Measurements from ENCODE around the gene MGAT1. TPM values are rescaled to one million over a fixed set of nuclear protein-coding genes. Genes with fewer than 3 reads are reported as not detected.

Gene MGAT1
- total and polyA plus RNA-seq, 2 of the 8 experiments (the other 6 are each of a cell fraction or from before 2014, with no cell fraction given), result 66.8 to 77.0 TPM

DNA sequence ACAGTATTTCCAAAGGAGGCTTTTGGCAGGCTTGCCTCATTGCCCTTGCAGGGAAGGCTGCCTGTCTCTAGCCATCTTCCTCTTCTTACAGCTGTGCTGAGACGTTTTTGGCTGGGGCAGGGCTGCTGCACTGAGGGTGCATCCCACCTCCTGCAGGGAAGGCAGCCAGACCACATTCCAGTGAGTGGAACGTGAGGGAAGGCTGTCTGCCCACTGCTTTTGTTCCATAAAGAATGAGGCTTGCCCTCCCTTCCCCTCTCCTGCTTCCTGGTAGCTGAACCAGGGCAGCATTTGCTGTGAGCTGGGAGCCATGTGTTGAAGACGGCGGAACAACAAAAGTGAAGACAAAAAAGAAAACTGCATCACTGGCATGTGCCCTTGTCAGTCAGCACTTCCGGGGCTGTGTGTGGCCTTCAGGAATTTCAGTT lies 16.8 kb downstream of the MGAT1 start (continued):
- TF ChIP-seq, protein P1, sequence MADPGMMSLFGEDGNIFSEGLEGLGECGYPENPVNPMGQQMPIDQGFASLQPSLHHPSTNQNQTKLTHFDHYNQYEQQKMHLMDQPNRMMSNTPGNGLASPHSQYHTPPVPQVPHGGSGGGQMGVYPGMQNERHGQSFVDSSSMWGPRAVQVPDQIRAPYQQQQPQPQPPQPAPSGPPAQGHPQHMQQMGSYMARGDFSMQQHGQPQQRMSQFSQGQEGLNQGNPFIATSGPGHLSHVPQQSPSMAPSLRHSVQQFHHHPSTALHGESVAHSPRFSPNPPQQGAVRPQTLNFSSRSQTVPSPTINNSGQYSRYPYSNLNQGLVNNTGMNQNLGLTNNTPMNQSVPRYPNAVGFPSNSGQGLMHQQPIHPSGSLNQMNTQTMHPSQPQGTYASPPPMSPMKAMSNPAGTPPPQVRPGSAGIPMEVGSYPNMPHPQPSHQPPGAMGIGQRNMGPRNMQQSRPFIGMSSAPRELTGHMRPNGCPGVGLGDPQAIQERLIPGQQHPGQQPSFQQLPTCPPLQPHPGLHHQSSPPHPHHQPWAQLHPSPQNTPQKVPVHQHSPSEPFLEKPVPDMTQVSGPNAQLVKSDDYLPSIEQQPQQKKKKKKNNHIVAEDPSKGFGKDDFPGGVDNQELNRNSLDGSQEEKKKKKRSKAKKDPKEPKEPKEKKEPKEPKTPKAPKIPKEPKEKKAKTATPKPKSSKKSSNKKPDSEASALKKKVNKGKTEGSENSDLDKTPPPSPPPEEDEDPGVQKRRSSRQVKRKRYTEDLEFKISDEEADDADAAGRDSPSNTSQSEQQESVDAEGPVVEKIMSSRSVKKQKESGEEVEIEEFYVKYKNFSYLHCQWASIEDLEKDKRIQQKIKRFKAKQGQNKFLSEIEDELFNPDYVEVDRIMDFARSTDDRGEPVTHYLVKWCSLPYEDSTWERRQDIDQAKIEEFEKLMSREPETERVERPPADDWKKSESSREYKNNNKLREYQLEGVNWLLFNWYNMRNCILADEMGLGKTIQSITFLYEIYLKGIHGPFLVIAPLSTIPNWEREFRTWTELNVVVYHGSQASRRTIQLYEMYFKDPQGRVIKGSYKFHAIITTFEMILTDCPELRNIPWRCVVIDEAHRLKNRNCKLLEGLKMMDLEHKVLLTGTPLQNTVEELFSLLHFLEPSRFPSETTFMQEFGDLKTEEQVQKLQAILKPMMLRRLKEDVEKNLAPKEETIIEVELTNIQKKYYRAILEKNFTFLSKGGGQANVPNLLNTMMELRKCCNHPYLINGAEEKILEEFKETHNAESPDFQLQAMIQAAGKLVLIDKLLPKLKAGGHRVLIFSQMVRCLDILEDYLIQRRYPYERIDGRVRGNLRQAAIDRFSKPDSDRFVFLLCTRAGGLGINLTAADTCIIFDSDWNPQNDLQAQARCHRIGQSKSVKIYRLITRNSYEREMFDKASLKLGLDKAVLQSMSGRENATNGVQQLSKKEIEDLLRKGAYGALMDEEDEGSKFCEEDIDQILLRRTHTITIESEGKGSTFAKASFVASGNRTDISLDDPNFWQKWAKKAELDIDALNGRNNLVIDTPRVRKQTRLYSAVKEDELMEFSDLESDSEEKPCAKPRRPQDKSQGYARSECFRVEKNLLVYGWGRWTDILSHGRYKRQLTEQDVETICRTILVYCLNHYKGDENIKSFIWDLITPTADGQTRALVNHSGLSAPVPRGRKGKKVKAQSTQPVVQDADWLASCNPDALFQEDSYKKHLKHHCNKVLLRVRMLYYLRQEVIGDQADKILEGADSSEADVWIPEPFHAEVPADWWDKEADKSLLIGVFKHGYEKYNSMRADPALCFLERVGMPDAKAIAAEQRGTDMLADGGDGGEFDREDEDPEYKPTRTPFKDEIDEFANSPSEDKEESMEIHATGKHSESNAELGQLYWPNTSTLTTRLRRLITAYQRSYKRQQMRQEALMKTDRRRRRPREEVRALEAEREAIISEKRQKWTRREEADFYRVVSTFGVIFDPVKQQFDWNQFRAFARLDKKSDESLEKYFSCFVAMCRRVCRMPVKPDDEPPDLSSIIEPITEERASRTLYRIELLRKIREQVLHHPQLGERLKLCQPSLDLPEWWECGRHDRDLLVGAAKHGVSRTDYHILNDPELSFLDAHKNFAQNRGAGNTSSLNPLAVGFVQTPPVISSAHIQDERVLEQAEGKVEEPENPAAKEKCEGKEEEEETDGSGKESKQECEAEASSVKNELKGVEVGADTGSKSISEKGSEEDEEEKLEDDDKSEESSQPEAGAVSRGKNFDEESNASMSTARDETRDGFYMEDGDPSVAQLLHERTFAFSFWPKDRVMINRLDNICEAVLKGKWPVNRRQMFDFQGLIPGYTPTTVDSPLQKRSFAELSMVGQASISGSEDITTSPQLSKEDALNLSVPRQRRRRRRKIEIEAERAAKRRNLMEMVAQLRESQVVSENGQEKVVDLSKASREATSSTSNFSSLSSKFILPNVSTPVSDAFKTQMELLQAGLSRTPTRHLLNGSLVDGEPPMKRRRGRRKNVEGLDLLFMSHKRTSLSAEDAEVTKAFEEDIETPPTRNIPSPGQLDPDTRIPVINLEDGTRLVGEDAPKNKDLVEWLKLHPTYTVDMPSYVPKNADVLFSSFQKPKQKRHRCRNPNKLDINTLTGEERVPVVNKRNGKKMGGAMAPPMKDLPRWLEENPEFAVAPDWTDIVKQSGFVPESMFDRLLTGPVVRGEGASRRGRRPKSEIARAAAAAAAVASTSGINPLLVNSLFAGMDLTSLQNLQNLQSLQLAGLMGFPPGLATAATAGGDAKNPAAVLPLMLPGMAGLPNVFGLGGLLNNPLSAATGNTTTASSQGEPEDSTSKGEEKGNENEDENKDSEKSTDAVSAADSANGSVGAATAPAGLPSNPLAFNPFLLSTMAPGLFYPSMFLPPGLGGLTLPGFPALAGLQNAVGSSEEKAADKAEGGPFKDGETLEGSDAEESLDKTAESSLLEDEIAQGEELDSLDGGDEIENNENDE (IDR thresholded peaks at IDR 0.05; ENCODE audit: insufficient replicate concordance, low read length), result no peak
